Right cardiac atrium (tissue), 5 donors: ENCODE results near the gene CAMTA1. TPM values are rescaled to one million over a fixed set of nuclear protein-coding genes. Genes with fewer than 3 reads are reported as not detected.

Experiments
- ATAC-seq, 2 donors: fragments of 200-7000 bp; cut with Tn5 transposase; one replicate each; pipeline versions ENCODE4 v1.8.0 to v1.9.1; 2020; ENCODE audit warnings: moderate library complexity in 2 of 2, mild to moderate bottlenecking in 1 of 2
- DNase-seq, 3 donors: peaks; one replicate each; pipeline ENCODE4 v3.0.0-alpha.2; 2020
- H3K27ac ChIP-seq: one replicate; pipeline ENCODE4 v1.5.1; 2013; ENCODE audit warnings: mild to moderate bottlenecking, low read length, control low read depth, moderate library complexity
- H3K27me3 ChIP-seq: one replicate; pipeline ENCODE4 v1.6.1; 2013; ENCODE audit not compliant: control insufficient read depth, insufficient read depth
- H3K4me1 ChIP-seq: one replicate; pipeline ENCODE4 v1.6.1; 2013; ENCODE audit warnings: low read length; ENCODE audit not compliant: control insufficient read depth, insufficient read depth
- H3K4me3 ChIP-seq: one replicate; pipeline ENCODE4 v1.5.1; 2013; ENCODE audit warnings: low read length, control low read depth
- H3K9me3 ChIP-seq: one replicate; pipeline ENCODE4 v1.6.1; 2013; ENCODE audit warnings: low read length; ENCODE audit not compliant: control insufficient read depth
- WGBS: extraction: QIAGEN DNeasy Blood & Tissue Kit; methylation state at CpG from one replicate; pipeline ENCODE4 v1.1.7; 2013; 5-methylcytosine and 5-hydroxymethylcytosine counted together
- intact Hi-C, 4 donors: fragments of 100-400 bp; cut with DNase I; formaldehyde crosslinking; loops; one replicate each; pipeline versions ENCODE4 v1.11.0 to v1.14.0; 2022 to 2023
- polyA plus RNA-seq: library from polyadenylated mRNA; stranded (reverse); fragments of 200-250 nt; gene quantifications from one replicate; pipeline ENCODE4 v1.2.3, GENCODE V29; 2013
- total RNA-seq, 4 donors: library from RNA; stranded (reverse); fragmentation: NEBNext Ultra II Directional; extraction: Animal tissue kit (Norgen Biotek cat#: 25700); gene quantifications; one replicate each; pipeline ENCODE4 v1.2.1, GENCODE V29; 2021
- donor health status: healthy with polysubstance abuse.
- donor health status: DM: no; HTN: yes; CAD: no.
- donor health status: DM: no; HTN: no; CAD: no.
- donor health status: DM: no; HTN: yes; CAD: no; lungs with severe emphysema.
- donor health status: DM: yes; HTN: yes; CAD: no.

The CAMTA1 gene
- total and polyA plus RNA-seq, 5 donors = 155 to 334 (median 164) TPM

DNA sequence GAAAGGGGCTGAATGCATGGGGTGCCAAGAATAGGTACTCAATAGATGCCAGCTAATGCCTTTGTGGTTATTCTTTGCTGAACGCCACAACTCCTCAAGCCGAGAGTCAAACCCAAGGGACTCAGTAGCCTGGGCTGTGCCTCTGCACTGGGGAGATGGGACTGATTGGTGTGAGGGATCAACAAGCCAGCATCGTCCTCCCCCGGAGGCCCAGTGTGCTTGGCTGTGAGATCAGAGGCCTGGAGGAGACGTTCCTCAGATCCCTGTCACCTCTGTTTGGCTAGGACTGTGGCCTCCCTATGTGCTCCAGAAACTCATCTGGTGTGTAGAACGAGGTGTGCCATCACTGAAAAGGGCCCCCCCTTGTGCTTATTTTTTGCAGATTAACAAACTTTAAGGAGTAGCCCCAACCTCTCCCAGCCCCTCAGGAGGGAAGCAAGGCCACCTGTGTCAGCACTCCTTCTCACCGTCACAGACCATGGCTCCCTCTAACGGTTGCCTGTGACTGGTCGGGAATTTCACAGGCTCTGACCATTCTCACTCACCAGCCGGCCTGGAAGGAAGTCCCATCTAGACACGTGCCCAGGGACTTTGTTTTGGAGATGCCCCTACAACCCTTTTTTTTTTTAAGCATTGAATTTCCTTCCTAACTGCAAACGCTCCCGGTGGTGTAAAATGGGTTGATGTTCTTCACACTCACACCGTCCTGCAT, 791.8 kb downstream of the CAMTA1 start:
- 52% methylated on average over 14 of the region's 14 CpGs for WGBS
- Histone ChIP-seq H3K4me3 (no peak overlapping the region), H3K9me3 (no peaks in the 10 kb centered on the region), H3K27ac (no peak overlapping the region), H3K27me3 (no peaks in the 10 kb centered on the region), H3K4me1 (peaks cover 4% of the 10 kb centered on the region)
- DNase-seq (peak in 1 of 3 donors; percentile 47), ATAC-seq (peak in 1 of 2 donors; percentile 41)
- intact Hi-C loops = loop anchor here in 2 of 4 donors (10.0 kb wide), 2 partner anchors 62 to 122 kb away; no protein-coding TSS in a partner anchor

DNA sequence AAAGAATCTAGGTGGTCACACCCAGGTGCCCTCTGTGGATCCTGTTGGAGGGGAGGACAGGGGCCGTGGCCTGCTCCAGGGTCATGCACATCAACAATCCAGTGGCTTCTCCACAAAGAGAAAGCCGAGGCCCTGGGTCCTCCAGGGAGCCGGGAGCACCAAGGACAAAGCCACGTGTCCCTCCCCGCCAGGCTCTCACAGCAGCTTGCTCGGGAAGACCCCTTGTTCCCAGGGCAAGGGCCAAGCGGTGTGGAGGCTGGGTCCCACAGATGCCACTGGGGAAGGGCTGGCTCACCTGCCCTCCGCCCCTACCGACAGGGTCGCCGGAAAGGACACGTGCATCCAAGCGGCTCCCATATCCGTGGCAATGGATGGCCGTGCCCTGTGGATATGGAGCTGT, 793.0 kb downstream of the CAMTA1 start:
- Histone ChIP-seq H3K27ac (no peak overlapping the region), H3K27me3 (no peaks in the 10 kb centered on the region), H3K4me1 (peaks cover 4% of the 10 kb centered on the region), H3K9me3 (no peaks in the 10 kb centered on the region), H3K4me3 (no peak overlapping the region)
- DNase-seq (peak in 1 of 3 donors; percentile 35), ATAC-seq (no peak)
- intact Hi-C loops = loop anchor here in 2 of 4 donors (10.0 kb wide), 2 partner anchors 63 to 123 kb away; no protein-coding TSS in a partner anchor
- WGBS = 94% methylated on average over 15 of the region's 15 CpGs

DNA sequence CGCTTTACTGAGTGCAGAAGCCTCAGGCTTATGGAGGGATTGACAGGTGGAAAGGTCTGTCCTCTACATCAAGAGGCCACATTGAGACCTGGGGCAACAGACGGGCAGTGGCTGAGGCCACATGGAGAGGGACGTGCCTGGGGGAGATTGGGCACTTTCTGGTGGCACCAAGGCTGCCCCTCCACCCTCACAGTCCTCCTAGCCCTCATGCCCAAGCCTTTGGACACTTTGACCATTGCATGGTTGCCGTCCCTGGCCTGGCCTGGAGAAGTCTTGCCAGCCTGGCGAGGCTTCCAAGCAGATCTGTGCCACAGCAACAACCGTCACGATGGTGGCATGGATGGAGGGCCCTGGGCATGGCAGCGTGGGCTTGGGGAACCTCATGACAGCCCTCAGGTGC, 793.8 kb downstream of the CAMTA1 start:
- Histone ChIP-seq H3K9me3 (no peaks in the 10 kb centered on the region), H3K4me1 (peaks cover 4% of the 10 kb centered on the region), H3K27me3 (no peaks in the 10 kb centered on the region), H3K27ac (no peak overlapping the region), H3K4me3 (no peak overlapping the region)
- ATAC-seq (no peak), DNase-seq (peak in 2 of 3 donors; percentile 25 to 36)
- intact Hi-C loops = loop anchor here in 2 of 4 donors (10.0 kb wide), 2 partner anchors 64 to 124 kb away; no protein-coding TSS in a partner anchor
- 96% methylated on average over 8 of the region's 8 CpGs for WGBS

DNA sequence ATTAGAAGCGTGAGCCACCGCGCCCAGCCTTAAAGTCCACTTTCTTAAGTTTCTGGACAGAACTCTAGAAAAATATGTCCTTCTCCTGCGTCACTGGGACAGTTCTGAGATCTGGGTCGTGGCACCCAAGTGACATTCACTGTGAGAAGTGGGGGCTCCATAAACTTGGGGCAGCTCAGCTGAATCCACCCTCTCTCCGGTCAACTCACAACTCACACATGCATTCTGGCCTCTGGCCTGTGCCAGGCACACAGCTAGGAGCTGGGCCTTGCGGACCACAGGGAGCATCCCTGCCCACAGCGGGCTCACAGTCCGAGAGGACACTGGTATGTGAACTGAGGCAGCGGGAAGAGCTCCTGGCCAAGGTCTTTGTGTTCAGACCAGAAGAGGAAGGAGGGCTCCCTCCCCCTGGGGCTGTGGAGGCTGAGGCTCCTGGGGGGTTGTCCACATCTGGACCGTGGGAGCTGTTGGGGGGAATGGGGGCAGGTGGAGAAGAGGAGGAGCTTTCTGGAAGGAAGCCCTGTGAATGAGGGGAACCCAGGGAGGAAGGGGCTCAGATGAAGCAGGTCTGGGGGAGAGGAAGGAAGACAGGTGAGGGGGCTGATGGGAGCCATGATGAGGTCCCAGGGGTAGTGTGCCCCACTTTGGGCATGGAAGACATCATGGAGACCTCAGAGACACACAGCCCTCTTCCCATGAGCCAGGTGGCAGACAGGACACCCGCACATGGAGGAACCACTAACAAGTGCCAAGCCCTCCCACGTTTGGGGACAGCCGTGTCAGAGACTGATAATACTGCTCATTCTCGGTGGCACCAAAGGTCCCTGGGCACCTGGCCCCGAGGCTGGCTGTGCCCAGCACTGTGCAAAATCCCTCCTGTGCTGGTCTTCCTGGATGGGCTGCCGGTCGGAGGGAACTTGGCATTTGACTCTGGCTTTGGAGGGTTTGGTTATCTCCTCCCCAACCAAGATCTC, 794.9 kb downstream of the CAMTA1 start:
- H3K9me3 ChIP-seq = no peaks in the 10 kb centered on the region
- no peak for ATAC-seq
- WGBS = 84% methylated on average over 18 of the region's 18 CpGs
- H3K4me3 ChIP-seq = no peak overlapping the region
- intact Hi-C loops = loop anchor here in 3 of 4 donors (5.0 to 10.0 kb wide), 3 partner anchors 65 to 125 kb away; no protein-coding TSS in a partner anchor
- no peak overlapping the region for H3K27ac ChIP-seq
- peaks cover 2% of the 10 kb centered on the region for H3K4me1 ChIP-seq
- DNase-seq = peak in 2 of 3 donors; percentile 19 to 52
- H3K27me3 ChIP-seq = no peaks in the 10 kb centered on the region

DNA sequence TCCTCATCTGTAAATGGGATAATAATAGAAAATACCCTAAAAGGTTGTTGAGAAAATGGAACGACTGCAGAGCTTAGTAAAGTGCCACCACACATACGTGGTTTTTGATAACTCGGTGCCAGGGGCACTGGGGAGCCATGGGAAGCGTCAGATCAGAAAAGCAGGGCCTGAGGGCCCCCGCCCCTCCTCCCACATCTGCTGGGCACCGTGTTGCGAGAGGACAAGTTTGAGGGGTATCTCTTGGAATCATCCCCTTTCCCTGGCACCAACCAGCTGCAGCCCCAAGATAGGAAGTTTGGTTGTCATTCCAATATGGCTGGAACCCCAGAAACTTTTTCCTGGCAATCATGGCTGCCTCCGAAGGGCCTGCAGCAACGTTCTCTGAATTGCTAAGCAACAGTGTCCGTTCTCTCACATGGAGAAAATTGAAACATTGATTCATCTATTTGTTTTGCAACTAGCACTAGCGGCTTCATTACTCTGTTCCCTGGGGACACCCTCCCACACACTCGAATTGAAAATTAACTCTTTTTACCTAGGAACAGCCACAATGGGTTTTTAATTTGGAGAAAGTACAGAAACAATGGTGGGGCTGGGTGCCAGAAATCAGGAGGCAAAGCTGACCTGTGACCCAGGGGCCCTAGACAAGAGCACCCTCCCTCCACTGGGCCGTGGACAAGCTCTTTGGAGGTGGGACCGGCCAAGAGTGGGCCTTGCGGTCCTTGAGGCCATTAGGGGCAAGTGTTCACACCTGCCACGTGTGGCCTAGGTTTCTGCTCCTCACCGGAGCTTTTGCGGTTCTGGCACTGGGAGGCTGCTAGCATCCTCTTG, 795.9 kb downstream of the CAMTA1 start:
- ATAC-seq (no peak), DNase-seq (peak in 2 of 3 donors; percentile 21 to 37)
- peaks cover 6% of the 10 kb centered on the region for H3K4me1 ChIP-seq
- 63% methylated on average over 18 of the region's 18 CpGs for WGBS
- no peaks in the 10 kb centered on the region for H3K27me3 ChIP-seq
- no peak overlapping the region for H3K4me3 ChIP-seq
- H3K27ac ChIP-seq = no peak overlapping the region
- no peaks in the 10 kb centered on the region for H3K9me3 ChIP-seq
- intact Hi-C loops = loop anchor here in 2 of 4 donors (5.0 kb wide), 1 partner anchor 66 kb away; no protein-coding TSS in a partner anchor

DNA sequence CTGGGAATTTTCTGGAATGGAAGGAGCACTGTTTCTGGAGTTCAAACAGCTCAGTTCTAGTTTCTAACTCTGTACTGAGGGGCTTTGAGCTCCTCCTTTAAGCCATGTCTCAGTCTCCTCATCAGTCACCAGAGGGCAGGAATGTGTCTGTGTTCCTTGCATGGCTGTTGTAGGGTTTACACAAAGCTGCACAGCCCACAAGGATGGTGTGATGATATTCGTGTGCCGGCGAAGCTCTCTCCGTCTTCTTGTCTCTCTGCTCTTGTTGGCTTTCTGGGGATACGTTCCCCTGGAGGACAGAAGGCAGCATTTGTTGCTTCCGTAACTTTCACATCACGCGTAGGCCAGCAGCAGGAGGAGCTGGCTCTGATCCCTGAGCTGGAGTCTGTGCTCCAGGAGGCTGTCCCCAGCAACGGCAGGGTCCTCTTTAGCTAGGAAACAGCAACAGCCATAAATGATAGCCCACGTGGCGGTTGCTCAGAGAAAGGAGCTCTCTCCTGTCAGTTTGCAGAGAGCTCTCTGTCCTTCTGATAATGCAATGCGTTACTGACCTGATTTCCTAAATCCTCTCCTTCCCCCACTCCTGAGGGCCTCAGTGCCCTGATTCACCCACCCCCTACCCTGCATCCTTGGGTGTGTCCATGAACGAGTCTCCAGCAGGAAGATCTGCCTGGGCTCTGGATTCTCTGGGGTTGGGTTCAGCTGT, 796.7 kb downstream of the CAMTA1 start:
- 39% methylated on average over 13 of the region's 13 CpGs for WGBS
- Histone ChIP-seq H3K4me1 (peaks cover 6% of the 10 kb centered on the region), H3K4me3 (no peak overlapping the region), H3K9me3 (no peaks in the 10 kb centered on the region), H3K27me3 (no peaks in the 10 kb centered on the region), H3K27ac (no peak overlapping the region)
- DNase-seq = peak in 2 of 3 donors; percentile 42 to 59
- intact Hi-C loops = loop anchor here in 2 of 4 donors (5.0 kb wide), 1 partner anchor 65 kb away; no protein-coding TSS in a partner anchor
- ATAC-seq = no peak

DNA sequence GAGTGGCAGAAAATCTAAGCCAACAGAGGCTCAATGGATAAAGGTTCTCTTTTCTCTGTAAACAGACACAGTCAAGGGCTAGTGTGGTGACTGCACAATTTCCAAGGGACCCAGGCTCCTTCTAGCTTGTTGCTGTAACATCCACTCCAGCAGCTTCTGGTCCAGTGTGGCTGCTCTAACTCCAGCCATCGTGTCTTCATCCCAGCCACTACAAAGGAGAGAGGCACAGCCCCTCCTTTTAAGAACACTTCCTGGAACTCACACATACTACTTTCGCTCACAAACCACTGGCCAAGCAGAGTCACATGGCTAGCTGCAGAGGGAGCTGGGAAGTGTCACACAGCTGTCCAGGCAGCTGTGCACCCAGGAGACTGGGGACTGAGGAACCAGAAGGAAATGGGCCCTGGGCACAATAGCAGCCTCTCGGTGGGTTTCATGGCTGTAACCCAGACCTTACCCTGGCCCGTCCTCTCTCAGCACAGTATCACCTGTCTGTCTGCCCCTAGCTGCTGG, 797.3 kb downstream of the CAMTA1 start:
- no peak for ATAC-seq
- Histone ChIP-seq H3K9me3 (no peaks in the 10 kb centered on the region), H3K27me3 (no peaks in the 10 kb centered on the region), H3K27ac (no peak overlapping the region), H3K4me1 (peaks cover 6% of the 10 kb centered on the region), H3K4me3 (no peak overlapping the region)
- intact Hi-C loops = loop anchor here in 2 of 4 donors (5.0 kb wide), 1 partner anchor 65 kb away; no protein-coding TSS in a partner anchor
- WGBS = 92% methylated on average over 4 of the region's 4 CpGs
- DNase-seq = peak in 1 of 3 donors; percentile 10

DNA sequence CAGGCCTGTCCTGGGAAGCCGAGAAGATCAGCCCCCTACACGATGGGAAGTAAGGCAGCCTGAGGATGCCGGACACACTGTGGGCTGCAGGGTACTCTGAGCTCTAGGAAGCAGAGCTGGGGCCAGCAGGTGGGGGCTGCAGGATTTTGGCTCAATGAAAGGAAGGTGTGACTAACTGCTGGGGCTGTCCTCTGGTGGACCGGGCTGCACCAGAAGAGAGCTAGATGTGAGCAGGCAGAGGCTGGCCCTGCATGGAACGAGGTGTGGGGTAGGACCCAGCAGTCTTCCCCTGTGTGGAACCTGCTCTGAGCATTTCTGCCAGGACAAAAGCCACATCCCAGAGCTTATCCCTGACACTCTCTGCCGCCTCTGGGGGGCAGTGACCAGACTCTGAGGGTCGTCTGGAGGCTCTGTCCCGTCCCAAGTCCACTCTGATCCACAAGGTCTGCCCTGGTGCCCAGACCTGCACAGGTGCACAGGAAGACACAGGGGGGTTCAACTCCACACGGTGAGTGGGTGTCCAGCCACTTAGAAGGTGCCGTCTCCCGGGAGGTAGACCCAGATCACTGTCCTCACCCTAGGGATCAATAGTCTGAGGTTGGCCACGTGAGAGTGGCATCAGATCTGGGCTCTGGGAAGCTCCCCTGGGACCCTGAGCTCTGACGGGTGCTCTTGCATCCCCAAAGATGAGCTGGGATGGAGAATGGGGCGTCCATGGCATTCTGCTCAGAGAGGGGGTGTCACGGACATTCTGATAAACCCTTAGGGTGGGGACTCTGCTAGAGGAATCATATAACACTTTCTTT, 798.2 kb downstream of the CAMTA1 start:
- Histone ChIP-seq H3K4me3 (no peak overlapping the region), H3K27me3 (no peaks in the 10 kb centered on the region), H3K27ac (no peak overlapping the region), H3K9me3 (no peaks in the 10 kb centered on the region), H3K4me1 (peaks cover 6% of the 10 kb centered on the region)
- ATAC-seq = no peak
- intact Hi-C loops = loop anchor here in 2 of 4 donors (5.0 kb wide), 1 partner anchor 64 kb away; no protein-coding TSS in a partner anchor
- 78% methylated on average over 15 of the region's 15 CpGs for WGBS
- peak in 1 of 3 donors; percentile 28 for DNase-seq

DNA sequence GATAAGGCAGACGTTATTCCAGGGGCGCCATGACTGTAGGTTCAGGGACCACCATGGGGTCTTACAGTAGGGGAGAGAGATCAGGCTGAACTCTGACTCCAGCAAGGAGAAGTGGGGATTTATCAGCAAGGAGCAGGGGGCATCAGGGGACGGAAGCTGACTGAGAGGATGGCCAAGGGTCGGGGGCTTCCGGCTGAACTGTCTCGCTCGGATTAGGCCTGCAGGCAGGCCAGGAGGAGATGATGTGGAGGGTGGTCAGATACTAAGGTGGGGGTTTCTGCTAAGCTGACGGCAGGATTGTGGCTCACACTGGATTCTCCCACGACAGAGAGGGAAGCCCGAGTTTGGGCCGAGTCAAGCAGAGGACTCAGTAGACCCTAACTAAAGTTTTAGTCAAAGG, 798.9 kb downstream of the CAMTA1 start:
- H3K27me3 ChIP-seq = no peaks in the 10 kb centered on the region
- ATAC-seq (no peak), DNase-seq (peak in 1 of 3 donors; percentile 21)
- 90% methylated on average over 11 of the region's 11 CpGs for WGBS
- intact Hi-C loops = loop anchor here in 2 of 4 donors (5.0 kb wide), 1 partner anchor 63 kb away; no protein-coding TSS in a partner anchor
- H3K4me3 ChIP-seq = no peak overlapping the region
- no peaks in the 10 kb centered on the region for H3K9me3 ChIP-seq
- H3K4me1 ChIP-seq = peaks cover 6% of the 10 kb centered on the region
- H3K27ac ChIP-seq = no peak overlapping the region
